OCI-LY7 (cell line): ENCODE measurements around the gene TRIM52. TPM values are rescaled to one million over a fixed set of nuclear protein-coding genes. Genes with fewer than 3 reads are reported as not detected.
A peak's percentile ranks its signal among the peaks of the same experiment; 100 is the strongest.
"Not testable (repeated sequence)": the region's sequence is repeated elsewhere in the genome, so short reads cannot be mapped to it uniquely, and the experiment has no call there.

Experiments
- BruUV-seq: library from RNA; stranded (reverse); fragments of 400-500 nt; replicated peaks from 2 replicates; lab custom pipeline; 2021; lab: Mats Ljungman, UMichigan
- CTCF ChIA-PET: fragments of 300-600 bp; sonication (Branson Sonifier 250); formaldehyde crosslinking; loops from one replicate; lab custom pipeline; 2022; ENCODE audit warnings: antibody characterized with exemption; ENCODE audit not compliant: unreplicated experiment; lab: Charles Lee
- POLR2A ChIA-PET: fragments of 300-600 bp; sonication (Branson Sonifier 250); formaldehyde crosslinking; loops from one replicate; lab custom pipeline; 2022; ENCODE audit warnings: antibody characterized with exemption; lab: Charles Lee
- DNase-seq: peaks from one replicate; pipeline ENCODE4 v3.0.0-alpha.2; 2015; ENCODE audit warnings: low spot score
- H2AFZ ChIP-seq: fragments of 200-600 bp; sonication (generic), shearing (Covaris generic); 2 replicates; pipeline ENCODE4 v1.6.1; 2014; ENCODE audit warnings: mild to moderate bottlenecking, antibody characterized with exemption, low read length, moderate library complexity
- H3K27ac ChIP-seq: fragments of 200-600 bp; sonication (generic); 2 replicates; pipeline ENCODE4 v1.5.1; 2014; ENCODE audit warnings: mixed run types, low read depth, mild to moderate bottlenecking, moderate library complexity, low read length, inconsistent platforms; ENCODE audit not compliant: poor library complexity, severe bottlenecking
- H3K36me3 ChIP-seq: fragments of 200-600 bp; sonication (generic); 2 replicates; pipeline ENCODE4 v1.6.1; 2014; ENCODE audit warnings: mild to moderate bottlenecking, antibody characterized with exemption, low read length, moderate library complexity, mixed read lengths; ENCODE audit not compliant: insufficient read depth
- H3K4me1 ChIP-seq: fragments of 200-600 bp; sonication (generic); 2 replicates; pipeline ENCODE4 v1.5.1; 2014; ENCODE audit warnings: mild to moderate bottlenecking, low read length; ENCODE audit not compliant: insufficient read depth, poor library complexity, severe bottlenecking
- H3K4me2 ChIP-seq: fragments of 200-600 bp; sonication (generic); 2 replicates; pipeline ENCODE4 v1.6.1; 2014; ENCODE audit warnings: mild to moderate bottlenecking, low read length
- H3K4me3 ChIP-seq: fragments of 200-600 bp; sonication (generic); 2 replicates; pipeline ENCODE4 v1.5.1; 2014; ENCODE audit warnings: mild to moderate bottlenecking, low read depth, low read length; ENCODE audit not compliant: poor library complexity, severe bottlenecking
- H3K79me2 ChIP-seq: fragments of 200-600 bp; sonication (generic); 2 replicates; pipeline ENCODE4 v1.6.1; 2016; ENCODE audit warnings: low read depth, mild to moderate bottlenecking, low read length, moderate library complexity, mixed read lengths; ENCODE audit not compliant: insufficient read depth
- H3K9me2 ChIP-seq: fragments of 200-600 bp; sonication (generic); 2 replicates; pipeline ENCODE4 v1.6.1; 2016; ENCODE audit warnings: mild to moderate bottlenecking, low read length, mixed read lengths; ENCODE audit not compliant: insufficient read depth
- H3K9me3 ChIP-seq: fragments of 200-600 bp; sonication (generic); 2 replicates; pipeline ENCODE4 v1.6.1; 2014; ENCODE audit warnings: mild to moderate bottlenecking, mixed run types, low read length, mixed read lengths
- H4K20me1 ChIP-seq: fragments of 200-600 bp; sonication (generic); 2 replicates; pipeline ENCODE4 v1.6.1; 2014; ENCODE audit warnings: mild to moderate bottlenecking, antibody characterized with exemption, low read length, moderate library complexity, mixed read lengths; ENCODE audit not compliant: insufficient read depth
- CTCF ChIP-seq: fragments of 200-600 bp; sonication (generic); conservative IDR thresholded peaks from 2 replicates; pipeline ENCODE4 v1.5.1; 2014; ENCODE audit warnings: mild to moderate bottlenecking, antibody characterized with exemption, low read length, moderate library complexity, mixed read lengths
- EZH2phosphoT487 ChIP-seq: fragments of 200-600 bp; sonication (generic); IDR thresholded peaks from 2 replicates; pipeline ENCODE4 v1.6.1; 2018; ENCODE audit warnings: low read depth, borderline replicate concordance, mild to moderate bottlenecking, mixed run types, antibody characterized with exemption, low read length, moderate library complexity, mixed read lengths
- intact Hi-C: fragments of 100-400 bp; cut with micrococcal nuclease; formaldehyde crosslinking; loops from one replicate; pipeline ENCODE4 v1.10.0; 2022; ENCODE audit not compliant: unreplicated experiment
- total RNA-seq, 2 experiments: library from RNA; depleted of rRNA in 1 of 2; stranded (reverse); fragments of >200 nt in 1 of 2; shearing (Covaris generic) in 1 of 2; gene quantifications; 2 replicates each; pipeline ENCODE4 v1.2.3, GENCODE V29; 2014 to 2022

The TRIM52 gene
- total RNA-seq, 2 experiments from 2014 or later, result 16.1 to 33.5 TPM

- Histone ChIP-seq H3K4me3 (no peak overlapping the region), H3K9me2 (no peaks in the 10 kb centered on the region), H3K79me2 (no peaks in the 10 kb centered on the region), H4K20me1 (no peaks in the 10 kb centered on the region), H3K27ac (no peak overlapping the region), H3K36me3 (no peaks in the 10 kb centered on the region), H3K4me2 (no peak overlapping the region), H2AFZ (no peak overlapping the region), H3K9me3 (no peaks in the 10 kb centered on the region), H3K4me1 (peaks cover 8% of the 10 kb centered on the region)
- no TSS peak for BruUV-seq
- POLR2A ChIA-PET, result interaction anchor here (1.0 to 1.3 kb wide), 2 partner anchors 15 to 25 kb away, joined by 3 to 4 read pairs; no protein-coding TSS in a partner anchor
- no peak for DNase-seq
- TF ChIP-seq CTCF (no peak), EZH2phosphoT487 (no peak)
- CTCF ChIA-PET, result interaction anchor here (0.6 kb wide), 1 partner anchor 7 kb away, joined by 5 read pairs; no protein-coding TSS in a partner anchor
- intact Hi-C loops, result no loop called here
Measured at GRCh38 chr5:181212080-181212479, 48.9 kb downstream of the TRIM52 start.

- H3K36me3 ChIP-seq, result no peaks in the 10 kb centered on the region
- H3K79me2 ChIP-seq, result no peaks in the 10 kb centered on the region
- no peak overlapping the region for H2AFZ ChIP-seq
- DNase-seq, result peak; percentile 47
- no peak overlapping the region for H3K4me3 ChIP-seq
- CTCF ChIA-PET, result interaction anchor here (0.6 kb wide), 1 partner anchor 8 kb away, joined by 5 read pairs; no protein-coding TSS in a partner anchor
- no peaks in the 10 kb centered on the region for H3K9me2 ChIP-seq
- no TSS peak for BruUV-seq
- POLR2A ChIA-PET, result interaction anchor here (0.7 kb wide), 1 partner anchor 70 kb away, joined by 3 read pairs; no protein-coding TSS in a partner anchor
- intact Hi-C loops, result no loop called here
- peak overlapping the region; percentile 2; the same call in 1 of the 2 replicates for H3K4me2 ChIP-seq
- no peaks in the 10 kb centered on the region for H4K20me1 ChIP-seq
- peaks cover 8% of the 10 kb centered on the region for H3K4me1 ChIP-seq
- no peaks in the 10 kb centered on the region for H3K9me3 ChIP-seq
- TF ChIP-seq CTCF, result peak; percentile 69
- TF ChIP-seq EZH2phosphoT487, result no peak
- H3K27ac ChIP-seq, result no peak overlapping the region
Measured at GRCh38 chr5:181211208-181211607, 49.7 kb downstream of the TRIM52 start.

- POLR2A ChIA-PET, BruUV-seq, CTCF ChIA-PET: not testable (repeated sequence)
Measured at GRCh38 chr5:181210698-181211097, 50.2 kb downstream of the TRIM52 start.

GRCh38 chr5:181210148-181210547, 50.8 kb downstream of the TRIM52 start:
- H2AFZ ChIP-seq, intact Hi-C loops, H3K36me3 ChIP-seq, H3K27ac ChIP-seq, POLR2A ChIA-PET, H3K9me2 ChIP-seq, H4K20me1 ChIP-seq, DNase-seq, H3K79me2 ChIP-seq, BruUV-seq, H3K9me3 ChIP-seq, CTCF ChIA-PET, H3K4me2 ChIP-seq, H3K4me3 ChIP-seq: not testable (repeated sequence)
- peaks cover 12% of the 10 kb centered on the region for H3K4me1 ChIP-seq

More at GRCh38 chr5:181210698-181211097, 50.2 kb downstream of the TRIM52 start:
- H3K36me3 ChIP-seq, H3K9me3 ChIP-seq, intact Hi-C loops, DNase-seq, H4K20me1 ChIP-seq, H3K4me3 ChIP-seq, H2AFZ ChIP-seq, H3K79me2 ChIP-seq, H3K4me2 ChIP-seq, H3K27ac ChIP-seq, H3K4me1 ChIP-seq, H3K9me2 ChIP-seq: not testable (repeated sequence)

GRCh38 chr5:181209006-181209405, 51.9 kb downstream of the TRIM52 start:
- peaks cover 23% of the 10 kb centered on the region for H3K4me1 ChIP-seq
- H2AFZ ChIP-seq, H3K27ac ChIP-seq, H3K4me2 ChIP-seq, BruUV-seq, H3K9me3 ChIP-seq, H4K20me1 ChIP-seq, H3K4me3 ChIP-seq, H3K79me2 ChIP-seq, DNase-seq, intact Hi-C loops, H3K36me3 ChIP-seq, H3K9me2 ChIP-seq: not testable (repeated sequence)
- ChIA-PET CTCF (interaction anchor here (0.6 kb wide), 1 partner anchor 11 kb away, joined by 3 read pairs; no protein-coding TSS in a partner anchor), POLR2A (interaction anchor here (0.9 to 2.4 kb wide), 3 partner anchors 8 to 22 kb away, joined by 3 to 11 read pairs (median 7); no protein-coding TSS in a partner anchor)
